GM12872 (cell line): Measurements from ENCODE around the gene MPPED2.

Source experiments
- CTCF ChIP-seq: IDR thresholded peaks from 3 replicates; pipeline ENCODE4 v1.5.1; 2011; ENCODE audit warnings: low read depth, mild to moderate bottlenecking, low read length, moderate library complexity; ENCODE audit not compliant: insufficient read depth

The MPPED2 gene

GRCh38 chr11:30459306-30459705 lies 126.8 kb downstream of the MPPED2 start:
- TF ChIP-seq CTCF: no peak

- TF ChIP-seq CTCF: no peak
Observed at GRCh38 chr11:30458541-30458940, 127.6 kb downstream of the MPPED2 start.

- no peak for TF ChIP-seq CTCF
Observed at GRCh38 chr11:30457087-30457486, 129.1 kb downstream of the MPPED2 start.

- TF ChIP-seq CTCF: no peak
Observed at GRCh38 chr11:30455025-30455424, 131.1 kb downstream of the MPPED2 start.

- no peak for TF ChIP-seq CTCF
Observed at GRCh38 chr11:30454541-30454940, 131.6 kb downstream of the MPPED2 start.

- no peak for TF ChIP-seq CTCF
Observed at GRCh38 chr11:30454111-30454510, 132.0 kb downstream of the MPPED2 start.

- TF ChIP-seq CTCF: no peak
Observed at GRCh38 chr11:30453705-30454104, 132.4 kb downstream of the MPPED2 start.

- no peak for TF ChIP-seq CTCF
Observed at GRCh38 chr11:30452842-30453241, 133.3 kb downstream of the MPPED2 start.
